HepG2 (cell line): ENCODE measurements around the gene UPK1B. TPM values are rescaled to one million over a fixed set of nuclear protein-coding genes. Genes with fewer than 3 reads are reported as not detected.

ENCODE experiments used
- DNMT3B ChIP-seq: conservative IDR thresholded peaks from 2 replicates; pipeline ENCODE4 v1.6.1; 2016; ENCODE audit warnings: missing biosample characterization, control low read depth
- FOSL1 ChIP-seq: sonication (generic); formaldehyde crosslinking; IDR thresholded peaks from 2 replicates; pipeline ENCODE4 v1.9.0; 2021; ENCODE audit warnings: missing genetic modification reagents, borderline replicate concordance
- GTF2F1 ChIP-seq: fragments of 150-350 bp; IDR thresholded peaks from 2 replicates; pipeline ENCODE4 v1.6.1; 2014; ENCODE audit warnings: low read length
- KLF12 ChIP-seq: sonication (generic); formaldehyde crosslinking; IDR thresholded peaks from 2 replicates; pipeline ENCODE4 v1.4.0; 2020; ENCODE audit warnings: missing genetic modification reagents, borderline replicate concordance
- KLF15 ChIP-seq: sonication (generic); formaldehyde crosslinking; IDR thresholded peaks from 2 replicates; pipeline ENCODE4 v1.8.1; 2023; ENCODE audit warnings: borderline replicate concordance, mild to moderate bottlenecking, inconsistent platforms, missing genetic modification reagents, mixed read lengths
- NONO ChIP-seq, 2 experiments: fragments of 450-650 bp in 1 of 2; sonication (generic) in 1 of 2; formaldehyde crosslinking in 1 of 2; IDR thresholded peaks in 1 of 2; conservative IDR thresholded peaks in 1 of 2; 2 replicates each; pipeline versions ENCODE4 v1.6.1 to v1.8.0; 2017 to 2022; ENCODE audit warnings: mild to moderate bottlenecking in 1 of 2, missing genetic modification reagents in 1 of 2, moderate library complexity in 1 of 2
- PHF20 ChIP-seq: sonication (generic); formaldehyde crosslinking; IDR thresholded peaks from 2 replicates; pipeline ENCODE4 v1.5.0; 2020; ENCODE audit warnings: mild to moderate bottlenecking, missing genetic modification reagents
- PTBP1 ChIP-seq: fragments of 200-400 bp; formaldehyde crosslinking; IDR thresholded peaks from 2 replicates; pipeline ENCODE4 v1.6.1; 2018; ENCODE audit warnings: low read length, low read depth; ENCODE audit not compliant: poor library complexity, severe bottlenecking
- SRSF9 ChIP-seq: fragments of 200-400 bp; formaldehyde crosslinking; IDR thresholded peaks from 2 replicates; pipeline ENCODE4 v1.6.1; 2018; ENCODE audit warnings: borderline replicate concordance, mild to moderate bottlenecking, low read depth, low read length; ENCODE audit not compliant: insufficient read depth, poor library complexity, severe bottlenecking
- TBX2 ChIP-seq: sonication (generic); formaldehyde crosslinking; IDR thresholded peaks from 2 replicates; pipeline ENCODE4 v1.5.0; 2020; ENCODE audit warnings: missing genetic modification reagents, mild to moderate bottlenecking, borderline replicate concordance
- ZFP62 ChIP-seq: sonication (generic); formaldehyde crosslinking; IDR thresholded peaks from 2 replicates; pipeline ENCODE4 v1.4.0; 2020; ENCODE audit warnings: missing genetic modification reagents
- ZFX ChIP-seq: sonication (generic); formaldehyde crosslinking; IDR thresholded peaks from 2 replicates; pipeline ENCODE4 v1.4.0; 2020; ENCODE audit warnings: mild to moderate bottlenecking, low read depth, missing genetic modification reagents, moderate library complexity
- ZFY ChIP-seq: sonication (generic); formaldehyde crosslinking; IDR thresholded peaks from 2 replicates; pipeline ENCODE4 v1.4.0; 2020; ENCODE audit warnings: missing genetic modification reagents
- ZNF333 ChIP-seq: sonication (generic); formaldehyde crosslinking; IDR thresholded peaks from 2 replicates; pipeline ENCODE4 v1.4.0; 2020; ENCODE audit warnings: mild to moderate bottlenecking, missing genetic modification reagents, borderline replicate concordance
- ZNF468 ChIP-seq: sonication (generic); formaldehyde crosslinking; IDR thresholded peaks from 2 replicates; pipeline ENCODE4 v1.8.0; 2022; ENCODE audit warnings: mild to moderate bottlenecking, moderate library complexity, missing genetic modification reagents
- ZNF558 ChIP-seq: sonication (generic); formaldehyde crosslinking; IDR thresholded peaks from 2 replicates; pipeline ENCODE4 v1.9.0; 2022; ENCODE audit warnings: mild to moderate bottlenecking, missing genetic modification reagents, borderline replicate concordance
- ZNF563 ChIP-seq: sonication (generic); formaldehyde crosslinking; IDR thresholded peaks from 2 replicates; pipeline ENCODE4 v1.8.0; 2022; ENCODE audit warnings: mild to moderate bottlenecking, moderate library complexity, missing genetic modification reagents
- ZNF570 ChIP-seq: sonication (generic); formaldehyde crosslinking; IDR thresholded peaks from 2 replicates; pipeline ENCODE4 v1.4.0; 2020; ENCODE audit warnings: mild to moderate bottlenecking, missing genetic modification reagents, borderline replicate concordance
- ZNF589 ChIP-seq: sonication (generic); formaldehyde crosslinking; conservative IDR thresholded peaks from 2 replicates; pipeline ENCODE4 v1.8.0; 2022; ENCODE audit warnings: mild to moderate bottlenecking, moderate library complexity, missing genetic modification reagents
- ZNF761 ChIP-seq: sonication (generic); formaldehyde crosslinking; conservative IDR thresholded peaks from 2 replicates; pipeline ENCODE4 v1.4.0; 2020; ENCODE audit warnings: mild to moderate bottlenecking, missing genetic modification reagents
- ZNF816 ChIP-seq: sonication (generic); formaldehyde crosslinking; IDR thresholded peaks from 2 replicates; pipeline ENCODE4 v1.8.0; 2022; ENCODE audit warnings: missing genetic modification reagents, mild to moderate bottlenecking, borderline replicate concordance
- polyA plus RNA-seq, 8 experiments: library from polyadenylated mRNA; depleted of rRNA in 3 of 8; stranded (reverse) in 7 of 8; unstranded in 1 of 8; fragments of >200 nt; fragmentation: Illumina TruSeq in 4 of 8; extraction: Trizol in 4 of 8; gene quantifications; 2 replicates each; pipeline versions ENCODE4 v1.2.1 to v1.2.3, GENCODE V29; 2011 to 2016; ENCODE audit warnings: low read depth in 4 of 8, missing spikeins in 1 of 8, mixed read lengths in 1 of 8; ENCODE audit not compliant: insufficient read depth in 1 of 8
- total RNA-seq, 5 experiments: library from RNA; depleted of rRNA; stranded (reverse); fragments of >200 nt; fragmentation: Illumina TruSeq; extraction: Trizol; gene quantifications; 2 replicates each; pipeline ENCODE4 v1.2.3, GENCODE V29; 2016; ENCODE audit warnings: low read depth in 1 of 5
- TF ChIP-seq, protein P1 (sequence below): sonication (generic); formaldehyde crosslinking; IDR thresholded peaks from 2 replicates; pipeline ENCODE4 v1.8.1; 2023; ENCODE audit warnings: mild to moderate bottlenecking, moderate library complexity, missing genetic modification reagents
- TF ChIP-seq, protein P2 (sequence below): sonication (generic); formaldehyde crosslinking; IDR thresholded peaks from 2 replicates; pipeline ENCODE4 v1.4.0; 2020; ENCODE audit warnings: mild to moderate bottlenecking, missing genetic modification reagents
- TF ChIP-seq, protein P3 (sequence below): sonication (generic); formaldehyde crosslinking; IDR thresholded peaks from 2 replicates; pipeline ENCODE4 v1.9.0; 2022; ENCODE audit warnings: low read depth, missing genetic modification reagents

The UPK1B gene
- total and polyA plus RNA-seq, 2 of the 13 experiments (the other 11 are each of a cell fraction or from before 2014, with no cell fraction given) = not detected

DNA sequence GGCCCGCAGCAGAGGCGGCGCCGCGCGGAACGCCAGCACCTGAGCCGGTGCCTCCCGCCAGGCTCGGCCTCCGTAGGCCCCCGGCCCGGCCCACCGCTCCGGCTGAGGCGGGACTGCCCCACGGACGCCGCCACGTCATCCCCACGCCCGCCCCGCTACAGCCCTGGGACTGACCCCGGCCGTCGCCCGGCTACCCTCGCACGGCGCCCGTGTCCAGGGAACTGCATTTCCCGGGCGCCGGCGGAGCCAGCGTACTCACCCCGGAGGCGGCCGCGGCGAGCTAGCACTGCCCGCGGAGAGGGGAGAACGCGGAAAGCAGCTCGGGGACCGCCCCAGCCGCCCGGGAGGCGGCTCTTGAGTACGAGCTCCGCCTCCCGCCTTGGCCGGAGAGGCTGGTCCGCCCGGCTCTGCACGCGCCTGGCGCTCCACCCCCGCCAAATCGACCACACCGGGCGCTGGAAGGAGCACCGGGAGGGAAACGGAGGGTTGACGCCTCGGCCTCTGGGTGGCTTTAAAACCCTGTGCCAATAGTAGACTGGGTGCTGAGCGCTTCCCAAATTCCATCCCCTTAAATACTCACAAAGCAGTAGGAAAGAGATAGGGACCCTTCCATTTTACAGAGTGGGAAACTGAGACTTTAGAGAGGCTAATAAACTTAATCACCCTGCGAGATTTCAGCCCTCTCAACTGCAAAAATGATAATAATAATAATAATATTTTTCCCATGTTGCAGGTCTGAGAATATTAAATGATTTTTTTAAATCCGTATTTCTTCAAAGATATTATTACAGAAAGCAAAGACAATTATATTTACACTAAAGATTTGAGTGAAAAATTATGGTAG, 67.4 kb downstream of the UPK1B start, which contains the start of gene B4GALT4 (continued):
- TF ChIP-seq, protein P1, sequence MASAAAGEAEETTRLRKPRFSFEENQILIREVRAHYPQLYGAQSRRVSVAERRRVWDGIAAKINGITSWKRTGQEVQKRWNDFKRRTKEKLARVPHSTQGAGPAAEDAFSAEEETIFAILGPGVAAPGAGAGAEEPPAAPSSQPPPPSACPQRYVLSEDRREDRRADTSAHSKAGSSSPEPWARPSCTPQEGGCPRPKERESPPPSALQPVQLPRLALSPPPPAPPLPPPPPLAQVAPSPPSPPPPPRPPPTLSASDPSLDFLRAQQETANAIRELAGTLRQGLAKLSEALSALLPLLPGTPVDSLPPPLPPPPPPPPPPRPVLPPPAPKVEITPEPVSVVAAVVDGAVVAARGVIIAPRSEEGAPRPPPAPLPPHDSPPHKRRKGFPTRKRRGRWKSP (CRISPR knock-in tag) = peak; percentile 43; the same call in 1 of the 2 replicates
- TF ChIP-seq ZNF761 (CRISPR knock-in tag) = peak; percentile 53; the same call in 1 of the 2 replicates
- no peak for TF ChIP-seq ZNF589 (CRISPR knock-in tag)
- TF ChIP-seq ZNF563 = peak; percentile 72
- TF ChIP-seq ZFY (CRISPR knock-in tag) = peak; percentile 94
- no peak for TF ChIP-seq NONO (IDR thresholded peaks at IDR 0.05)
- peak; percentile 66; the same call in 1 of the 2 replicates for TF ChIP-seq NONO (CRISPR knock-in tag; conservative IDR thresholded peaks at IDR 0.05)
- TF ChIP-seq ZNF558 (CRISPR knock-in tag) = 0 out of 2 replicates have a peak, but pooled peaks have one; percentile 31
- TF ChIP-seq KLF12 (CRISPR knock-in tag) = no peak
- TF ChIP-seq, protein P2, sequence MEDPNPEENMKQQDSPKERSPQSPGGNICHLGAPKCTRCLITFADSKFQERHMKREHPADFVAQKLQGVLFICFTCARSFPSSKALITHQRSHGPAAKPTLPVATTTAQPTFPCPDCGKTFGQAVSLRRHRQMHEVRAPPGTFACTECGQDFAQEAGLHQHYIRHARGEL (CRISPR knock-in tag) = no peak
- TF ChIP-seq ZFX (CRISPR knock-in tag) = peak; percentile 95
- no peak for TF ChIP-seq ZNF468 (CRISPR knock-in tag)
- no peak for TF ChIP-seq ZNF333 (CRISPR knock-in tag)
- TF ChIP-seq ZNF816 (CRISPR knock-in tag) = peak; percentile 65; the same call in 1 of the 2 replicates
- no peak for TF ChIP-seq DNMT3B (CRISPR knock-in tag)
- no peak for TF ChIP-seq GTF2F1
- no peak for TF ChIP-seq PTBP1
- peak; percentile 45; the same call in 1 of the 2 replicates for TF ChIP-seq TBX2
- no peak for TF ChIP-seq SRSF9
- no peak for TF ChIP-seq ZFP62 (CRISPR knock-in tag)
- TF ChIP-seq, protein P3, sequence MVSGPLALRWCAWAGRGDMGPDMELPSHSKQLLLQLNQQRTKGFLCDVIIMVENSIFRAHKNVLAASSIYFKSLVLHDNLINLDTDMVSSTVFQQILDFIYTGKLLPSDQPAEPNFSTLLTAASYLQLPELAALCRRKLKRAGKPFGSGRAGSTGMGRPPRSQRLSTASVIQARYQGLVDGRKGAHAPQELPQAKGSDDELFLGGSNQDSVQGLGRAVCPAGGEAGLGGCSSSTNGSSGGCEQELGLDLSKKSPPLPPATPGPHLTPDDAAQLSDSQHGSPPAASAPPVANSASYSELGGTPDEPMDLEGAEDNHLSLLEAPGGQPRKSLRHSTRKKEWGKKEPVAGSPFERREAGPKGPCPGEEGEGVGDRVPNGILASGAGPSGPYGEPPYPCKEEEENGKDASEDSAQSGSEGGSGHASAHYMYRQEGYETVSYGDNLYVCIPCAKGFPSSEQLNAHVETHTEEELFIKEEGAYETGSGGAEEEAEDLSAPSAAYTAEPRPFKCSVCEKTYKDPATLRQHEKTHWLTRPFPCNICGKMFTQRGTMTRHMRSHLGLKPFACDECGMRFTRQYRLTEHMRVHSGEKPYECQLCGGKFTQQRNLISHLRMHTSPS = no peak
- no peak for TF ChIP-seq KLF15
- TF ChIP-seq PHF20 (CRISPR knock-in tag) = no peak
- no peak for TF ChIP-seq ZNF570
- no peak for TF ChIP-seq FOSL1
